GM19351 (cell line): ENCODE measurements around the gene AURKAIP1.
"Not testable (repeated sequence)": the region's sequence is repeated elsewhere in the genome, so short reads cannot be mapped to it uniquely, and the experiment has no call there.

Experiments used
- ATAC-seq: cut with Tn5 transposase; IDR thresholded peaks from one replicate; pipeline ENCODE4 v1.9.1; 2021; ENCODE audit warnings: mild to moderate bottlenecking, moderate library complexity; ENCODE audit not compliant: unreplicated experiment

AURKAIP1 gene

DNA sequence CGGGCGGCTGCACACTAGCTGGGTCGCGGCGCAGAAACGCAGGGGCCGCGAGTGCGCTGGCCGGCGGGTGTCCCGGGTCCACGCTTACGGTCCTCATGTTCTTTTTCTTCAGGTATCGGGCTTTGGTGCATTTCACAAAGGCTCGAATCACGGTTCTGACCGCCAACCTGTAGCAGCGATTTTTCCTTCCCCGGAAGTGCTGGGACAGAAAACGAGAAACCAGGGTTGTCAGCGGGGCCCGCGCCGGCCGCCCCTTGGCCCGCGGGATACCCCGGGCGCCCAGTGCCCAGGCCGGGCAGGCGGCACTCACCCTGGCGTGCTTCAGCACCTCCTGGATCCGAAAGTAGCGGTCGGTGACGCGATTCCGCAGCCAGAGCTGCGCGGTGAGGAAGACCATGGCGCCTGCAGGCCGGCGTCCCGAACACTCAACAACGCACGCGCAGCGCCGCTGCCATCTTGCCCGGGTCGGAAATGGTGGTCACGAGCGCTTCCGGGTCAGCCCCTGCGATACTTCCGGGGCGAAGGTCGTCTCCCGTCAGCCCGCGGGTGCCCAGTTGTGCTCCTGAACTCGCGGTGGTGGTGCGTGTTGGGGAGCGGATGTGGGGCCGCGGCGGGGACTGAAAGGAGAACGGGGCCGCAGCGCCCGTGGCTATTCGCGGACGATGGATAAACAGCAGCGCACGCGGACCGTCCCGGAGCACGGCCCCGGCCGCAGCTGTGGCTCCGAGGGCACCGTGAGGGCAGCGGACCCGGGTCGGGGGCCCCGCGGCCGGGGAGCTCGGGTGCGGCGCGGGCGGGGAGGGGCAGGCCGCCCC lies 32.0 kb upstream of the AURKAIP1 start, which contains the start of gene MRPL20:
MRPL20 (minus strand) TSS at position 473 of the 815 bp plus-strand sequence; CDS start at position 397, 76 bp downstream.
- peak; percentile 89 for ATAC-seq

DNA sequence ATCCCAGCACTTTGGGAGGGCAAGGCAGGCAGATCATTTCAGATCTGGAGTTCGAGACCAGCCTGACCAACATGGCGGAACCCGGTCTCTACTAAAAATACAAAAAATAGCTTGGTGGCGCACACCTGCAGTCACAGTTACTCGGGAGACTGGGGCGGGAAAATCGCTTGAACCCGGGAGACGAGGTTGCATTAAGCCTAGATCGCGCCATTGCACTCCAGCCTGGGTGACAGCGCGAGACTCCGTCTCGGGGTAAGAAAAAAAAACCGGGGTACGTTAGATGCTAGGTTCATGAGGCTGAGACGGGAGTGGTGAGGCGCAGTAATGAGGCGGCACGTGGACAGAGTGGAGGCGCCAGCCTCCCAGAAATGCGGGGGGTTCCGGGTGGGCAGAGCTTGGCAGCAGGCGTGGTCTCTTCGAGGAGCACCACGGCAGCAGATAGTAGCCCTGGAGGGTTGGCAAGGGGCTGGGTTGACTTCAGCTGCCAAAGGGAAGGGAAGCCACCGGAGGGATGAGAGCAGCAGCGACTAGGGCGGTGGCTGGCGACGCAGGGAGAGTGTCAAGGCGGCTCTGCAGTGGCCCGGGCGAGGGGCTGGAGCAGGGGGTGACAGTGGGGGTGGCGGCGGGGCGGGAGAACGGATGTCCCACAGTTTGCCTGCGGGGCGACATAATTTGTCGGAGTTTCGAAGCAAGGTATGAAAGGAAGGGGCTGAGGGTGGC lies 31.3 kb upstream of the AURKAIP1 start:
- ATAC-seq, result no peak

- no peak for ATAC-seq
Measured at GRCh38 chr1:1403653-1404052, 28.6 kb upstream of the AURKAIP1 start.

- ATAC-seq, result not testable (repeated sequence)
Measured at GRCh38 chr1:1402901-1403392, 27.9 kb upstream of the AURKAIP1 start.

DNA sequence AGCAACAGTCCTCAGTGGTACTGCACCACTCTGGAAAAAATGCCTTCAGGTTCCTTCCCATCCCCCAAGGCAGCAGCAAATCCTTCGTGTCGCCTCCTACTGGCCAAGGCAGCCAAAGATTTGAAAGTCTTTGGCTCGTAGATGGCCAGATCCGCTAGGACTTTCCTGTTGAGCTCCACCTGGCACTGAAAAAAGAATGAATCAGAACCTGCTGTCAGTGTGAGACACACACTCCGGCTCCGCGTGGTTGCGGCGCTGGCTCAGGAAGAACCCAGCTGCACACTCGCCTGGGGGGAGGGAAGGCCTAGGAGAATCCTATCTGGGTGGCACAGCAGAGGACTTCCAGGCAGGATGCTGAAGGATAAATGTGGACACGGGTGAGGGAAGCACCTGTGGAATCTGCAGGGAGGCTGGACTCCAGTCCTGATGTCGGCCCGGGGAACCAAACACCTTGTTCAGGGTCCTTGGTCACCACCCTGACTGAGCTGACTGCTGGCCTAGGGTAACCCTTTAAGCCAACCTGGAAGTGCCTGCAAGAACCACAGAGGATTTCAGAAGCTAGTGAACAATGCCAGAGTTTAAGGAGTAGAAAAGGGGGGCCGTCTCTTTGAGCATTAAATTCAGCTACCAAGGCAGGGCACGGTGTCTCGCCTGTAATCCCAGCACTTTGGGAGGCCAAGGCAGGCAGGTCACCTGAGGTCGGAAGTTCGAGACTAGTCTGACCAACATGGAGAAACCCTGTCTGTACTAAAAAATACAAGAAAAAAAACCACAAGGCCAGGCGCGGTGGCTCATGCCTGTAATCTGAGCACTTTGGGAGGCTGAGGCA lies 27.3 kb upstream of the AURKAIP1 start:
- ATAC-seq, result no peak

DNA sequence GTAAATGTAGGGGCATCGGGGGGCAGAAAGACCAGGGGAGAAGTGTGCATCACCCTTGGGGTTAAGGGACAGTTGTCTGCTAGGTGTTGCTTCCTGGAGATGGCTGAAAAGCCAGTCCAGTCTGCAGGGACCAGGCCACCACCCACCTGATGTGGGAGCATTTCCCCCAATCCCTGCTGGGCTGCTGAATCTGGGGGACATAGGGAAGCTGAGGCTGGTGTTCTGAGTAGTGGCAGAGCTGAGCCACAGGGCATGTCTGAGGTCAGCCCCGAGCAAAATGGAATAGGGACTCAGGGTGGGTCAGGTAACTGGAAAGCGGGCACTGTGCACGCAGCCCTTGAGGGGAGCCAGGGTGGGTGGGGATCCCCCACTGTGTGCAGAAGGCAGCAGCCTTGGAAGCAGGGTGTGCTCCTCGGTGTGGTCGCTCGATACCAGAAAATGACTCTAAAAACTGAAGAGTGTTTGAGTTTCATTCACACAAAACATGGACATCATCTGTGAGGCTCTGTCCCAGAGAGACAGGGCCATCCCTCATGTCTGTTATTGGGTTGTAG lies 26.5 kb upstream of the AURKAIP1 start:
- no peak for ATAC-seq

- ATAC-seq, result no peak
Measured at GRCh38 chr1:1400576-1401456, 25.8 kb upstream of the AURKAIP1 start.

DNA sequence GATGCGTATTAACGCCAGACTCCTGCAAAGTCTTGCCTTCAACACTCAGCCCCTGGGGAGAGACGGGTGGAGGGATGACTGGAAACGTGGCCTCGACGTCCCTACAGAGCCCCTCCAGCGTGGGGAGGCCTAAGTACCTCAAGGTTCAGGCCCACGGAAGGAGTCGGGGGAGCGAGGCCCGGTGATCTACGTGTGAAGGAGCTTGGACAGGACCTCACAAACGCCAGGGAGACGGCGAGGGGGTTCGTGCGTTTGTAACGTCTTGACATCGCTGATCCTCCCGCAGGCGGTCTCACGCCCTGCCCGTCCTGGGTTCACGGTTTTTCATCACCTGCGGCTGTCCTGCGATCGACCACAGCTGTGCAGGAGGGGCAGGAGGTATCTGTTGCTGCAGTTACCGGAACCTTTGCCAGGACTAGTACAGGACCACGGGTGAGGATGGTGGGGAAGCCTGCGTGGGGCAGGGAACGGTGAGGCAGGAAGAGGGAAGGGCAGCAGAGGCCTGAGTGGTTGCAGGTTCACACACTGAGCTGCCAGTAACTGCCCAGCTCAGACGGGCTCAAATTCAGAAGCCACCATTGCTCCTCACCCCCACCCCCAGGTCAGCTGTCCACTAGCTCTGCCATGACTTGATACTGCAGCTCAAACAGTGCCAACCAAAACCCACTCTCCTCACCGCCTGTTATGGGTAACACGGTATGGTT lies 25.0 kb upstream of the AURKAIP1 start:
- no peak for ATAC-seq

DNA sequence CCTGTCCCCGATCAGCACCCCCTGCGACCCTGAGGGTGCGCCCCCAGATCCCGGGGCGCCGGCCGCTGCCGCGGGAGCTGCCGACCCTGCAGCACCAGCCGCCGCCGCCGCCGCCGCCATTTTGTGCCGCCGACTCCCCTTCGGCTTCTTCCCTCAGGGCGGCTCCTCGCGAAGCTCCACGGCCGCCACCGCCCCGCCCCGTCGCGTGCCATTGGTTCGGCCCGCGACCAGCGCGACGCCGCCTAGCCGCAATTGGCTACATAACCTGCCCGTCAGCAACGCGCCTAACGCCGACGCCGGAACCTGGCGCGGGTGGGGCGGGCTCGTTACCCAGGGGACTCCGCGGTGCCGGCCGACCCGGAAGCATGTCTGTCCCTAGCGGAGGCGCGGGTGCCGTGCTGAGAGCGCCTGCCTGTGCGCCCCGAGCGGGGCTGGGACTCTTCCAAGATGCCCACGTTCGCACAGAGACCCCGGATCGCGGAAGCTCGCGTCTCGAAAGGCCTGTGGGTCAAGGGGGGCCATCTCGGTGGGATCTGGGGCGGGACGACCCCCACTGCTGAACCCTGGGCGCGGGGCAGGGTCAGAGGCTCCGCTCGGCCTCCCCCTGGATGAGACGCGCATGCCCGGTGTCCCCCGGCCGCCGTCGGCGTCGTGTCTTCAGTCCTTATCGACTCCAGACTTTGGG lies 24.3 kb upstream of the AURKAIP1 start, which contains the start of gene CCNL2:
CCNL2 (minus strand) TSS at position 149 of the 685 bp plus-strand sequence; CDS start at position 120, 29 bp downstream.
- peak; percentile 94 for ATAC-seq

DNA sequence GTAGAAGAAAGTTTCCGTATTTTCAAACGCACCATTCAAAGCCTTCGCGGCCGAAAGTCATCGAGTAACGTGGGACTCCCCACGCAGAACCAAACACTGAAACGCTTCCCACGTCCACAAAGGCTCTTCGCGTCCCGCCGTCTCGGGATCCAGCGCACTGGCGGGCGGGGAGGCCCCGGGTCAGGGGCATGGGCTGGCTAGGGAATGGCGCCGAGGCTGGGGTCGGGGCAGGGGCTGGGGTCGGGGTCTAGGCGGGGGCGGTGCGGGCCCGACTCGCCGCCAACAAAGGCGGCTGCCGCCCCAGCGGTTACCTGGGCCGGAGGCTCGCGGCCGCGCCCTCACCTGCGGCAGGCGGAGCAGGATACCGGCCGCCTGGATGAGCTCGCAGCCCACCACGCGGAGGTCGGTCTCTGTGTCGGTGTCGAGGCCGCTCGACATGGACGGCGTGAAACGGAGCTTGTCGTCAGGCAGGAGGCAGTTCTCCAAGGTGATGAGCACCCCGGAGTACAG lies 23.7 kb upstream of the AURKAIP1 start:
- no peak for ATAC-seq

GRCh38 chr1:1397839-1398523 lies 23.0 kb upstream of the AURKAIP1 start:
- no peak for ATAC-seq

GRCh38 chr1:1395166-1395565 lies 20.2 kb upstream of the AURKAIP1 start:
- no peak for ATAC-seq

GRCh38 chr1:1394116-1394515 lies 19.1 kb upstream of the AURKAIP1 start:
- ATAC-seq, result no peak

DNA sequence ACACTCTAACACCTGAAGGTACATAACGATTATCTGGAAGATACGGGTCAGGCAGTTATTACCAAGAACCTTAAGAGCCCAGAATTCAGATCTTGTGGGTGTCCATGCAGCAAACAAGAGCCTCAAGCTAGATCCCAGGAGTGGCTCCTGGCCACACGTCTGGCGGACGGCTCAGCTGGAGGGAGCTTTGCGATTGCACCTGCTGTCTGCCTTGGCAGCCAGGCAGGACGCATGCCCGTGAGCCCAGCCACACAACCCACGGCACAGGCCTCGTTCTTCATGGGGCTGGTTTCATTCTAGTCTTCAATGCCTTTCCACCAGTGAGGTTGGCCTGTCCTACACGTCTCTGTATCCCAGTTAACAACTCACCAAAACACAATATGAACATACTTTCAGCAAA lies 18.4 kb upstream of the AURKAIP1 start:
- ATAC-seq, result no peak

GRCh38 chr1:1393014-1393413 lies 18.0 kb upstream of the AURKAIP1 start:
- no peak for ATAC-seq

- ATAC-seq, result no peak
Measured at GRCh38 chr1:1391225-1391624, 16.2 kb upstream of the AURKAIP1 start.

DNA sequence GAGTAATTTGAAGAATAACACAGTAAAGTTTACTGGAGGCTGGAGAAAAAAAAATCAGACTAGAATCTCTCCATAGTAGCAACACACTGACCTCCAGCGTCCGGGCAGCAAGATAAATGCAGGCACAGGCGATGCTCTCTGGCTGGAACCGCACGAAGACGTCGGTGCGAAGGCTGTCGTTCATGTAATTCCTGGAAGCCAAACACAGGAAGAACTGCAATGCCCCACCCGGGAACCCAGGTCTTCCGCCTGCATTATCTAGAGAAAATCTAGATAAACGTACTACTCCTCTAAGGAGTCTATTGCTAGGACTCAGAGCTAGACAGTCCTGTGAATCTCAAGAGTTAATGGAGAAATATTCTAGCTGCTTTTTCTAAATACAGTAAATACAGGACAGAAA lies 15.7 kb upstream of the AURKAIP1 start:
- no peak for ATAC-seq

GRCh38 chr1:1388078-1388472 lies 13.1 kb upstream of the AURKAIP1 start:
- ATAC-seq, result no peak
